Measurements from ENCODE around the gene CD83.
A peak's percentile ranks its signal among the peaks of the same experiment; 100 is the strongest.

CD83 gene

DNA sequence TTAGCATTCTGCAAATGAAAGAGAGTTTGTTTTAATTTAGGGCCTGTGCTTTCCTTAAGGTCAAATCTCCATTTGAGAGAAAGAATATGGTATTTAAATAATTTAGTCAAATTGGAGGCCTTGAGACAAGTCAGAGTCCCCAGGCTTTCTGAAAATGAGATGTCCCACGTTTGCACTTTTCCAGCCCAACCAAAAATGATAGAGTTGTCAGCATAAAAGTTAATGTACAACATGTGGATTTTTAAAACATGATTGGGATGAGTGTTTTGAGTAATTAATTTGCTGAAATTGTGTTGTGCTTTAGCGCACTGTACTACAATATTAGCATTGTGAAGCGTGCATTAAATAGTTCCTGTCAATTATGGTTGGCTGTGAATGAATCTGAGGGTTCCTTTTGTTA is 10.0 kb downstream of the CD83 start:
- no peak for DNase-seq

DNA sequence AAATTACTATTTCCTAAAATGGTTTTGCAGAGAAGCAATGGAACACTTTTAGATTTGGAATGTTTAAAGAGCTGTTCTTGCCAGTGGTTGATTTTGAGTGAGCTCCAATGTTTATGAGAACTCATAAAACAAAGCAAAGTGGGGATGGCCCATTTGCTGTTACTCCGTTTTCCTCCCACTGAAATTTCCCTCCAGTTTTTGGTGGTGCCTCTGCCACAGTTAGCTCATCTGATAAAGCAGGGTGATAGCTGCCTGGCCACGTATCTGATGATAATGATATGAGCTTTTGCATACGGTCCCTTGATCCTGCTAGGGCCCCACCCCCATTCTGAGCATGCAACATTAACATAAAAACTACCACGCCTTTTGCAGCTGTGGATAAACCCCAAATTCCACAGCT is 10.4 kb downstream of the CD83 start:
- DNase-seq: no peak

- no peak for DNase-seq
These were observed 11.2 kb downstream of the CD83 start for GRCh38 chr6:14128746-14129145.

DNA sequence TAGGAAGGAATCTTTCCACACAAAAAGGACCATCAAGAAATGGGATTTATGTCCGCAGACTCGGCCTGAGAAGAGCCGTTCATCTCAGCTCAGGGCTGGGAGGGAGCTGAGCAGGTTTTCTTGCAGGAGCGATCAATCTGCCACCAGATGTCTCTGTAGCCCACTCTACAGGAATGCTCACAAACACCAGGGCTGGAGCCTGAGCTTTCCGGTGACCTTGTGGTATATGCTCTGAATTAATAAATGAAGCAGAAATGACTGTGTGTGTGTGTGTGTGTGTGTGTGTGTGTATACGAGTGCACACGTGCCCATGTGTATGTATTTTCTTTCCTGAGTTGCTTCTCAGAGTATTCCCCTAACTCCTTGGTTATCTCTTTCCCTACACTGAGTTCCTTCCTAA is 12.0 kb downstream of the CD83 start:
- no peak for DNase-seq

GRCh38 chr6:14130435-14131075 is 13.0 kb downstream of the CD83 start:
- DNase-seq: no peak

DNA sequence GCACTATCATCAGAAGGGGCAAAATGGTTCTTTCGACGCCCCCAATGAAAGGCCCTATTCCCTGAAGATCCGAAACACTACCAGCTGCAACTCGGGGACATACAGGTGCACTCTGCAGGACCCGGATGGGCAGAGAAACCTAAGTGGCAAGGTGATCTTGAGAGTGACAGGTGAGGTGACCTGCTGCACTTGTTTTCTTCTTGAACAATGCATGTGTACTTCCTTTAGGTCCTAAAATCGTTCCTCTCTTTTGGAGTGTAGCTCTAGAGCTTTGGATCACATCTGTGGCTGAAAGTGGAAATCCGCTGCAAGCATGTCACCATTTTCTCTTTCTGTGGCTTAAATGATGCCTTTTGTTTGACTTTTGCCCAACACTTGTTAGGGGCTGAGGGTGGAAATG is 14.0 kb downstream of the CD83 start:
- DNase-seq: no peak

- no peak for DNase-seq
These were observed 14.8 kb downstream of the CD83 start for GRCh38 chr6:14132244-14132920.

- no peak for DNase-seq
These were observed 15.3 kb downstream of the CD83 start for GRCh38 chr6:14132921-14133275.

- no peak for DNase-seq
These were observed 16.8 kb downstream of the CD83 start for GRCh38 chr6:14134211-14134910.

DNA sequence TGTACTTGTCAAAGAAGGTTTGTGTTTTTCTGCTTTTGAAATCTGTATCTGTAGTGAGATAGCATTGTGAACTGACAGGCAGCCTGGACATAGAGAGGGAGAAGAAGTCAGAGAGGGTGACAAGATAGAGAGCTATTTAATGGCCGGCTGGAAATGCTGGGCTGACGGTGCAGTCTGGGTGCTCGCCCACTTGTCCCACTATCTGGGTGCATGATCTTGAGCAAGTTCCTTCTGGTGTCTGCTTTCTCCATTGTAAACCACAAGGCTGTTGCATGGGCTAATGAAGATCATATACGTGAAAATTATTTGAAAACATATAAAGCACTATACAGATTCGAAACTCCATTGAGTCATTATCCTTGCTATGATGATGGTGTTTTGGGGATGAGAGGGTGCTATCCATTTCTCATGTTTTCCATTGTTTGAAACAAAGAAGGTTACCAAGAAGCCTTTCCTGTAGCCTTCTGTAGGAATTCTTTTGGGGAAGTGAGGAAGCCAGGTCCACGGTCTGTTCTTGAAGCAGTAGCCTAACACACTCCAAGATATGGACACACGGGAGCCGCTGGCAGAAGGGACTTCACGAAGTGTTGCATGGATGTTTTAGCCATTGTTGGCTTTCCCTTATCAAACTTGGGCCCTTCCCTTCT is 18.4 kb downstream of the CD83 start:
- DNase-seq: no peak

DNA sequence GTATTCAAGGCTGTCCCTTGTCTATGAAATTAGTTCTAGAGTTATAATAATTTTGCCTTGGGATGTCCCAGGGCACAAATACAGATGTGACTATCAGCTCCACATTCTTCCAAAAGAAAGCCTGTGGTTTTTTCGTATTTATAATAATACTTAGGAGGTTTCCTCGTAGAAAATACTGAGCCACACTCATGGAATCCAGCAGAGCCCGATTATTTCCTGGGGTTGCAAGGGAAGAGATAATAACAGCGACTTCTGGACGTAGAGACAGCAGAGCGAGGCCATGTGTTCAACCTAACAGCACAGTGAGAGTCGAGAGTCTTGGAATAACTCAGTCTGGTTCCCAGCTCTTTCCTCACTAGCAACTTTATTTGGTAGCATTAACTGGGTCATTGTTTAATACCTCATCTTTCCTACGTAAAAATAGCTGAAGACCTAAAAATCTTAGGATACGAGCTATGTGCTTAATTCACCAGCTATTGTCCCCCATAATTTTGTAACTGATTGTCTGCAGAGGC is 21.2 kb downstream of the CD83 start:
- no peak for DNase-seq

GRCh38 chr6:14141351-14142062 is 23.9 kb downstream of the CD83 start:
- no peak for DNase-seq

- DNase-seq: no peak
These were observed 24.5 kb downstream of the CD83 start for GRCh38 chr6:14142063-14142450.

DNA sequence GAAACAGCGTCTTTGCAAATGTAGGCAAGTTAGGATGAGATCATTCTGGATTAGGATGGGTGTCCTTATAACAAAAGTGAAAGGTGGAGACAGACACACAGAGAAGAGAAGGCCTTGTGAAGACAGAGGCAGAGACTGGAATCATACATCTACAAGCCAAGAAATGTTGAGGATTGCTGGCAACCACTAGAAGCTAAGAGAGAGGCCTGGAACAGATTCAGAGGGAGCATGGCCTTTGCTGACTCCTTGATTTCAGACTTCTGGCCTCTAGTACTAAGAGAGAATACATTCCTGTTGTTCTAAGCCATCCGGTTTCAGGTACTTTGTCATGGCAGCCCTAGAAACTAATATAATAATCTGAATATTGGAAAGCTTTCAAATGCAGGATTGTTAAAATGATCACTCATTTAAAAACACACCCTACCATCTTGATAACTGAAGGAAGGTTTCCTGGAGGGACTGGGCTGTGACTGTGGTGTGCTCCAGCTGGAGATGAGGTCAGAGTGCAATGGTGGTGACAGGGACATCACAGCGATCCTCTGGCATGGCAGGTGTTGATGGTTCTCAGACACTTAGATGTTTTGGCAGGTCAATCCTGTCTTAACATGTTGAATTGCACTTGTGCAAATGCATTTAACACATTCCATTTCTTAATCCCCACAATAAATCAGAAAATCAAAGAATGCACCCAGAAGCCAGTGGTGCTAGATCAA is 25.1 kb downstream of the CD83 start:
- DNase-seq: no peak

GRCh38 chr6:14143305-14143704 is 25.7 kb downstream of the CD83 start:
- DNase-seq: no peak

GRCh38 chr6:14144678-14145113 is 27.1 kb downstream of the CD83 start:
- DNase-seq: peak; percentile 88

- no peak for DNase-seq
These were observed 29.0 kb downstream of the CD83 start for GRCh38 chr6:14146506-14147096.

DNA sequence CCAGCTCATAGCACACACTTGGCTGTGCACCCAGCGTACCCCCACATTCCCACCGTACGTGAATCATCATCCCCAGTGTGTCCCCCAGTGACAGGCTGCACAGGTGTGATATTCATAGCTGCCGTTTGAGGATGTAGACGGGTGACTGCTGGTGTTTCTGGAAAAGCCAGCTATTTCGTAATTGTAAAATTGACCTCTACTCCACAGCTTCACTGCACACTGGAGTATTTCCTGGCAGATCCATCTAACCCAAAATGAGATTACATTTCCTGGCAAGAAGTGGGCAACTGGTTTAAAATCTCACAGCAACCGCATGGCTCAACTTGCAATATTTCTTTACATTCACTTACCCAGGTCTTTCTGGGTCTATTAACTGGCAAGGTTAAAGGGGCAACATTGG is 30.3 kb downstream of the CD83 start:
- no peak for DNase-seq

DNA sequence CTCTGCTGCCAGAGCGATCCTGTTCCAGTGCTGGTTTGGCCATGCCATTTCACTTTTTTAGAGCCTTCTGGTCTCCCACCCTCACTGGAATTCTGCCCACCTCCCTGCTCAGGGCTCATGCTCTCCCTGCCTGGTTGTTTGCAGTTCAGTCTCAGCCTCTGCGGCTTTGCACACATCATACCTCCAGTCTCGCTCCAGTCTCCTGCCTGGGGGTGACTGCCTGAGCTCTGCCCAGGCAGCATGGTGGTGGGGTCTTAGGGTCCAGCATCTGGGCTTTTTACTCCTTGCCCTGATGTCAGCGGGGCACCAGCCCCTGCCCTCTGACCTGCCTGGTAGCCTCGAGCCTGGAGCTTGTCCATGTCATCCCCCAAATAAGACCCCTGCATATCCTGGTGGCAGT is 30.9 kb downstream of the CD83 start:
- DNase-seq: no peak

GRCh38 chr6:14149053-14149738 is 31.6 kb downstream of the CD83 start:
- DNase-seq: no peak

DNA sequence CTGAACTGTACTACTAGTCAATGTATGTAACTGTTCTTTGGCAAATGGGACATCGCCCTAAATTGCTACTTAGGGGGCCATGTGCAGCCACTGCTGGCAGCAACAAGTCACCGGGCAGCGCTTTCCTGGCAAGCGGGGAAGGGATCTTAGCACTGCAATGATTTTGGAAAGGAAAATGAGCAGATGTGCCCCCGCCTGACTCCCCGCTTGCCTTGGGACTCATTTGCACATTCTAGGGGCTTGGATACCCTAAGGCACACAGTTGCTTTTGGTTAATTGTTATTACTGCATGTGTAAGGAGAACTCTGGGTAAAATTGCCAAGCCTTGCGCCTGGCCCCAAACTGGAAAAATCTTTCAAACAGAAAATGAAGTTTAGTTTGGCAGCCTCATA is 32.2 kb downstream of the CD83 start:
- no peak for DNase-seq
